SK-N-SH (cell line): ENCODE measurements around the gene PPM1B.

ENCODE experiments used
- CTCF ChIP-seq: fragments of 200-600 bp; sonication (generic); IDR thresholded peaks from 2 replicates; pipeline ENCODE4 v1.6.1; 2017; ENCODE audit warnings: antibody characterized with exemption, mild to moderate bottlenecking, moderate library complexity
- EP300 ChIP-seq, 2 experiments: IDR thresholded peaks; 2 replicates each; pipeline versions ENCODE4 v1.4.0 to v1.6.1; 2012; ENCODE audit warnings: borderline replicate concordance in 1 of 2, low read depth in 1 of 2, low read length in 1 of 2
- MAX ChIP-seq: IDR thresholded peaks from 2 replicates; pipeline ENCODE4 v1.4.0; 2012; ENCODE audit warnings: low read depth
- POLR2AphosphoS5 ChIP-seq: IDR thresholded peaks from 2 replicates; pipeline ENCODE4 v1.6.1; 2012; ENCODE audit warnings: low read depth, low read length
- SMC3 ChIP-seq: IDR thresholded peaks from 2 replicates; pipeline ENCODE4 v1.6.1; 2012; ENCODE audit warnings: low read depth, low read length, improper control_type of control experiment
- YY1 ChIP-seq: IDR thresholded peaks from 2 replicates; pipeline ENCODE4 v1.4.0; 2012; ENCODE audit warnings: low read depth, mild to moderate bottlenecking
- TF ChIP-seq, protein P1 (sequence below): IDR thresholded peaks from 2 replicates; pipeline ENCODE4 v1.4.0; 2012; ENCODE audit warnings: low read depth, borderline replicate concordance

- no peak for TF ChIP-seq MAX
- no peak for TF ChIP-seq CTCF
- TF ChIP-seq, protein P1, sequence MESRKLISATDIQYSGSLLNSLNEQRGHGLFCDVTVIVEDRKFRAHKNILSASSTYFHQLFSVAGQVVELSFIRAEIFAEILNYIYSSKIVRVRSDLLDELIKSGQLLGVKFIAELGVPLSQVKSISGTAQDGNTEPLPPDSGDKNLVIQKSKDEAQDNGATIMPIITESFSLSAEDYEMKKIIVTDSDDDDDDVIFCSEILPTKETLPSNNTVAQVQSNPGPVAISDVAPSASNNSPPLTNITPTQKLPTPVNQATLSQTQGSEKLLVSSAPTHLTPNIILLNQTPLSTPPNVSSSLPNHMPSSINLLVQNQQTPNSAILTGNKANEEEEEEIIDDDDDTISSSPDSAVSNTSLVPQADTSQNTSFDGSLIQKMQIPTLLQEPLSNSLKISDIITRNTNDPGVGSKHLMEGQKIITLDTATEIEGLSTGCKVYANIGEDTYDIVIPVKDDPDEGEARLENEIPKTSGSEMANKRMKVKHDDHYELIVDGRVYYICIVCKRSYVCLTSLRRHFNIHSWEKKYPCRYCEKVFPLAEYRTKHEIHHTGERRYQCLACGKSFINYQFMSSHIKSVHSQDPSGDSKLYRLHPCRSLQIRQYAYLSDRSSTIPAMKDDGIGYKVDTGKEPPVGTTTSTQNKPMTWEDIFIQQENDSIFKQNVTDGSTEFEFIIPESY, result no peak
- no peak for TF ChIP-seq POLR2AphosphoS5
- no peak for TF ChIP-seq YY1
- no peak for TF ChIP-seq SMC3
- no peak for TF ChIP-seq EP300 (IDR thresholded peaks at IDR 0.05; ENCODE audit: borderline replicate concordance in 1 of 2, low read depth in 1 of 2, low read length in 1 of 2)
Observed at GRCh38 chr2:44200011-44200410, 31.3 kb downstream of the PPM1B start.
